DOHH2 (cell line): ENCODE data around the gene LRMDA.

Source experiments
- CTCF ChIP-seq: fragments of 200-600 bp; sonication (generic); IDR thresholded peaks from one replicate; pipeline ENCODE4 v1.5.1; 2014; ENCODE audit warnings: antibody characterized with exemption, mild to moderate bottlenecking, low read depth, low read length; ENCODE audit not compliant: poor library complexity, severe bottlenecking
- EZH2phosphoT487 ChIP-seq: fragments of 200-600 bp; sonication (generic); IDR thresholded peaks from 2 replicates; pipeline ENCODE4 v1.6.1; 2017; ENCODE audit warnings: borderline replicate concordance, mild to moderate bottlenecking, antibody characterized with exemption, low read length, moderate library complexity, mixed read lengths

- TF ChIP-seq CTCF (no peak), EZH2phosphoT487 (no peak)
These were observed 1066.2 kb downstream of the LRMDA start for GRCh38 chr10:76497666-76498065.
